HAP-1 (cell line): ENCODE results near the gene PPP1R3D.
"Not testable (repeated sequence)": the region's sequence is repeated elsewhere in the genome, so short reads cannot be mapped to it uniquely, and the experiment has no call there.

Source experiments
- DNase-seq, 2 experiments: peaks; one replicate each; pipeline ENCODE4 v3.0.0-alpha.2; 2016 to 2020; ENCODE audit warnings: low spot score in 2 of 2
- H3K27me3 ChIP-seq: fragments of 250-450 bp; sonication (Bioruptor Pico); 2 replicates; pipeline ENCODE4 v1.5.1; 2020; ENCODE audit warnings: low read depth, mild to moderate bottlenecking, moderate library complexity
- H3K36me3 ChIP-seq: fragments of 250-450 bp; sonication (Bioruptor Pico); replicated peaks from 2 replicates; pipeline ENCODE4 v1.5.1; 2020; ENCODE audit warnings: mild to moderate bottlenecking
- H3K4me1 ChIP-seq: fragments of 250-450 bp; sonication (Bioruptor Pico); 2 replicates; pipeline ENCODE4 v1.5.1; 2020; ENCODE audit warnings: mild to moderate bottlenecking
- H3K4me3 ChIP-seq: fragments of 250-450 bp; sonication (Bioruptor Pico); 2 replicates; pipeline ENCODE4 v1.5.1; 2020; ENCODE audit warnings: mild to moderate bottlenecking, moderate library complexity
- H3K9me3 ChIP-seq: fragments of 250-450 bp; sonication (Bioruptor Pico); 2 replicates; pipeline ENCODE4 v1.5.1; 2020; ENCODE audit warnings: mild to moderate bottlenecking, moderate library complexity
- in situ Hi-C: fragments of 300-500 bp; cut with MboI; formaldehyde crosslinking; loops from 3 replicates; pipeline ENCODE4 v1.14.3; 2020; ENCODE audit warnings: low sequenced_read_pairs, inconsistent platforms, mixed read lengths

PPP1R3D gene

DNA sequence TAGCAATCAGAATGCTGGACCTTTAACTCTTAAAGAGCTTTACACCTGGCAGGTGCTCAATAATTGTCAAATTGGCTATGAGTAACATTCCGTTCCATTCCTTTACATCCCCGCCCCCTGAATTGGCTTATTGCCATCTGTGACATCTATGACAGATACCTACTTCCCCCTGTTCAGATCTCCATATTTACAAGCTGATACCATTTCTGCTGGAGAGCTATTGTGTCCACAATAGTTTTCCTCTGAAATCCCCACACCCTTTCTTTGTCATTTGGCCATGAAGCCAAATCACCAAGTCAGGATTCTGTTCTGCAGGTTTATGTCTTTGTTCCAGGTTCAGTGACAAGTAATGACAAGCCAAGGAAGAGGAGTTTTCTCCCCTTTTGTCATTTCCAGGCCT, 21.3 kb upstream of the PPP1R3D start:
- no peaks in the 10 kb centered on the region for H3K36me3 ChIP-seq
- no peaks in the 10 kb centered on the region for H3K4me1 ChIP-seq
- no peak for DNase-seq
- in situ Hi-C loops: loop anchor here (25.0 kb wide), 1 partner anchor 1926 kb away; no protein-coding TSS in a partner anchor
- H3K27me3 ChIP-seq: no peaks in the 10 kb centered on the region
- no peaks in the 10 kb centered on the region for H3K9me3 ChIP-seq
- H3K4me3 ChIP-seq: no peak overlapping the region

DNA sequence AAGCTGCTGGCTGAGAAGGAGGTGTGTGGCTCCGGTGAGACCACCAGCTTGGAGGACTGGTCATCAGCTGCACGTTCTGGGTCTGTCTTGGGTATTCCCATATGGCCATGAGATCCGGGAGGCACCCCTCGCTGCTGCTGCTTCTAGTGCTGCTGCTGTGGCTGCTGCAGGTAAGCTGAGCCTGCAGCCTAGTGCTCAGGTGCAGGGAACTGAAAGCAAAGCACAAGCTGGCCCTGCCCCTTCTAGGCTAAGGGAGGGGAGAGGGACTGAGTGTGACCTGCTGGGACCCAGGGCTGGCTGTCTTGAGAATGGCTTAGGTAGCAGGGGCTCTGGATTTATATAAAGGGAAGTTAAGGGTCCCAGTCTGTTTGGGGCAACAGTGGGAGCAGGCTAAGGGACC, 18.5 kb upstream of the PPP1R3D start:
- H3K36me3 ChIP-seq: no peaks in the 10 kb centered on the region
- no peaks in the 10 kb centered on the region for H3K27me3 ChIP-seq
- in situ Hi-C loops: loop anchor here (25.0 kb wide), 1 partner anchor 1929 kb away; no protein-coding TSS in a partner anchor
- H3K4me1 ChIP-seq: no peaks in the 10 kb centered on the region
- H3K9me3 ChIP-seq: no peaks in the 10 kb centered on the region
- H3K4me3 ChIP-seq: no peak overlapping the region
- no peak for DNase-seq

DNA sequence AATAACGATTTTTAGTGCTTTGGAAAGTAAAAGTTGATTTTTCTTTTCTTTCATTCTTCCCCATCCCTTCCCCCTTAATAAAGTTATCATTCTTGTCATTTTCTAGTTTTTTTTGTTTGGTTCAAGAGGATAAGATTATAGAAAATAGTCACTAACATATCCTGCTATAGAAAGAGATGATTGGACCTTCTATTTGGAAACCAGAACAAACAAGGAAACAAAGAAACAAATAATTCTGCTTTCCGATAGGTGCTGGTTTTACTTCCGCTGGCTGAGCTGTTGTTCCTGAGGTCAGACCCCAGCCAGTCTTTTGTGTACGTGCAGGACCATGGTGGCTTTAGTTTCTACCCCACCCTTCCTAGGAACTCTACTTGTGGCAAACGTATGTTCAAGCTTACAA, 18.0 kb upstream of the PPP1R3D start, which contains the start of gene CDH26:
Gene CDH26, plus strand, starts transcription at position 301 of the 400 bp plus-strand sequence. CDS start 304 bp downstream, outside the sequence.
- no peak for DNase-seq
- no peaks in the 10 kb centered on the region for H3K27me3 ChIP-seq
- H3K36me3 ChIP-seq: no peaks in the 10 kb centered on the region
- no peak within 1 kb of the TSS for H3K4me3 ChIP-seq
- no peaks in the 10 kb centered on the region for H3K4me1 ChIP-seq
- in situ Hi-C loops: loop anchor here (25.0 kb wide), 1 partner anchor 1929 kb away; no protein-coding TSS in a partner anchor
- no peaks in the 10 kb centered on the region for H3K9me3 ChIP-seq

DNA sequence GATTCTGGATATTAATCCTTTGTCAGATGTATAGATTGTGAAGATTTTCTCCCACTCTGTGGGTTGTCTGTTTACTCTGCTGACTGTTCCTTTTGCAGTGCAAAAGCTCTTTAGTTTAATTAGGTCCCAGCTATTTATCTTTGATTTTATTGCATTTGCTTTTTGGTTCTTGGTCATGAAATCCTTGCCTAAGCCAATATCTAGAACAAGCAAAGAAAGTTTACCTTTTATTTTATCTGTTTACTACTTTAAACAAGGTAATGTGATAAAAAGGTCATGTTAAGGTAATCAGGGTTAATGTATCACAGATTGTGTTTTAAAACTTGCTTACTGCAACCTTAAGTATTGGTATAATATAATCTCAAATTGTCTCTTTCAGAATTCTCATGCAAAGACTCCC, 17.5 kb upstream of the PPP1R3D start:
- H3K9me3 ChIP-seq, H3K27me3 ChIP-seq, H3K36me3 ChIP-seq, H3K4me3 ChIP-seq, DNase-seq, H3K4me1 ChIP-seq: not testable (repeated sequence)
- in situ Hi-C loops: loop anchor here (25.0 kb wide), 1 partner anchor 1930 kb away; no protein-coding TSS in a partner anchor

DNA sequence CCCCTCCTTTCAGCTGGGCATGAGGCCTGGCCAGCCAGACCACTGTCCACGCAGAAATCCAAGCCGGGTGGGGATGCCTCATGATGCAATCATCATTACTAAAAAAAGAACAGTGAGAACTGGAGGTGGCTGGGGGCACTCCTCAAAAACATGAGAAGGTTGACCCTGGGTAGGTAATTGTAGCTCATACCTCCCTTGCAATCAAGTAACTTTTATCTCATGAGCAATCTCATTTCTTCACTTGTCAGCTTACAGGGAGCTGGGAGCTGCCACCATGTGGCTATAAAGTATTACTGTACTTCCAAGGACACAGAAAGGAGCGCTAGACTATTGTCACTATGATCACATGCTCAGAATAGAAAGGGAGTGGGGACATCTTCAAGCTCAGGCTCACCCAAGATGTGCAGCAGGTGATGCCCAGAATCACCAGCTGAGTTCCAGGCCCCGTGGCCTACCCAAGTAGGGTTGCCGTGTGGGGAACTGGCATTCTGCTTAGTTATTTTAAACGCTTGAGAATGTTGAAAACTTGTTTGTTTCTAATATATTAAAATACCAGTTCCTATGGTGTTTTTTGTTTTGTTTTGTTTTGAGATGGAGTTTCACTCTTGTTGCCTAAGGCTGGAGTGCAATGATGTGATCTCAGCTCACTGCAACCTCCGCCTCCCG, 15.2 kb upstream of the PPP1R3D start:
- in situ Hi-C loops: loop anchor here (25.0 kb wide), 1 partner anchor 1932 kb away; no protein-coding TSS in a partner anchor
- Histone ChIP-seq H3K9me3 (no peaks in the 10 kb centered on the region), H3K27me3 (no peaks in the 10 kb centered on the region), H3K36me3 (no peaks in the 10 kb centered on the region), H3K4me3 (no peak overlapping the region), H3K4me1 (no peaks in the 10 kb centered on the region)
- DNase-seq: peak; percentile 38 to 62

DNA sequence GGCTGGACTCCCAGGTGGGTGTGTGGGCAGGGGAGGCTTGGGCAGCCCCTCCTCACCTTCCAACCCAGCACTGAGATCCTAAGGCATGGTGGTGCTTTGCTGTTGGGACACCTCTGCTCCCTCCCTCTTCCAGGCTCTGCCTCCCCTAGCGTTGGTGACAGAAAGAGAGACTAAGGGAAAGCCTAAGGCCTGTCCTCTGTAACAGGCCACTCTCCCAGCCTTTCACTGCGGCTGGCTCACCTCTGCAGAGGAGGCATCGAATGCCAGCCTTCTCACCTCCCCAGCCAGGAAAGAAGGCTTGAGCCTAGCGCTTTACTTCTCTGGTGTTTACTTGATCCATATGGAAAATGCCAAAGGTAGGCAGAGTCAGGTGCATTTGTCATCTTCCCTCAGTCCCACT, 14.6 kb upstream of the PPP1R3D start:
- no peaks in the 10 kb centered on the region for H3K27me3 ChIP-seq
- H3K4me3 ChIP-seq: no peak overlapping the region
- no peak for DNase-seq
- no peaks in the 10 kb centered on the region for H3K36me3 ChIP-seq
- no peaks in the 10 kb centered on the region for H3K4me1 ChIP-seq
- no peaks in the 10 kb centered on the region for H3K9me3 ChIP-seq
- in situ Hi-C loops: loop anchor here (25.0 kb wide), 1 partner anchor 1933 kb away; no protein-coding TSS in a partner anchor

DNA sequence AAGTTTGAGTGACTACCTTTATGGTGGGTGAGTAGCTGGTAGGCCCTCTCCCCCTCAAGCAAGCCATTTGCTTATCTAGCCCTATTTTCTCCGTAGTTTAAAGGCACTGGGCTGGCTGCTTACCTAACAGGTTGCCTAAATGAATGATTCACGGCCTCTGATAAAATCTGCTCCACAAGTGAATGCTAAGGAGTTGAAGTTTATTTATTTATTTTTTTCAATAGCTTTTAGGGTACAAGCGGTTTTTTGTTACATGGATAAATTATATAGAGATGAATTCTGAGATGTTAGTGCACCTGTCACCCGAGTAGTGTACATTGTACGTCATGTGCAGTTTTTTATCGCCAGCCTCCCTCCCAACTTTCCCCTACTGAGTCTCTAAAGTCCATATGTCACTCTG, 9.8 kb upstream of the PPP1R3D start:
- H3K9me3 ChIP-seq: no peaks in the 10 kb centered on the region
- in situ Hi-C loops: loop anchor here (25.0 kb wide), 2 partner anchors 913 to 1937 kb away; partner anchors contain the start of genes ATP5F1E and PRELID3B
- H3K4me1 ChIP-seq: peaks cover 21% of the 10 kb centered on the region
- no peak overlapping the region for H3K4me3 ChIP-seq
- H3K27me3 ChIP-seq: no peaks in the 10 kb centered on the region
- peaks cover 3% of the 10 kb centered on the region; the same call in 1 of the 2 replicates for H3K36me3 ChIP-seq
- DNase-seq: no peak

DNA sequence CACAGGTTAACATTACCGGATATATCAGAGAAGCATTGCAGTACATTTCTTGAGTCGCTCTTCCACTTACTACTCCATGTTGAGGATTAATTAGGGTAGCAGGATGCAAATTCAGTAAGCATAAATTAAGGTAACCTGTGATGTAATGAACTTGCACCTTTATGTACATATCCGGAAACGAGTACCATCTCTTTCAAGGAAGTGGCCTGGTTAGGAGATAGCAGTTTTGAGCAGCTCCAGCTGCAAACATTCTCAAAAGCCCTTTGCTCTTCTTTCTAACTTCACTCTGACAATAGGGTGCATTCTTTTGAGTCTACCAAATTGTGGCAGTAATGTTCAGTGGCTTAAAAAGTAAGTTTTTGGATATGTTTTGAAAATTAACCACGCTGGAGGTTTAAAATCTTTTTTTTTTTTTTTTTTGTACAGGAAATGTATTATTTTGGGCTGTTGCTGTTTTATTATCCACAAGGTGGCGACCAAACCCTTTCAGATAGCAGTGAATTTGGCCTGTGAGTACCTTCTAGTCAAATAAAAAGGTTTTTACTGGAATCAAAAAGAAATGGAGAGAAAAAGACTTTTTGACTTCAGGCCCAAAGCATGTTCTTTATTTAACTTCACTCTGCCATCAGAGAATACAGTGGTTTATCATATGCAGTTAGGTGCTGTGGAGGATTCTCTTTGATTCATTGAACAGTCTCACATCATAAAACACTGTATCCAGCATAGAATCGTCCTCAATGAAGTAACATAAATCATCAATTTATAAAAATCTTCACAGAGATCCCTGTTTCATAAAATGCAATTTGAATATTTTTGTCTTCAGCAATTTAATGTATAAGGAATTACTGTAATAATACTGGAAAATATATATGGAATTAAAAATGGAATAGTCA, 9.0 kb upstream of the PPP1R3D start:
- H3K36me3 ChIP-seq: peaks cover 9% of the 10 kb centered on the region
- H3K27me3 ChIP-seq: no peaks in the 10 kb centered on the region
- in situ Hi-C loops: loop anchor here (25.0 kb wide), 1 partner anchor 912 kb away; the partner anchor contains the start of genes ATP5F1E and PRELID3B
- H3K4me1 ChIP-seq: peaks cover 24% of the 10 kb centered on the region
- no peak overlapping the region for H3K4me3 ChIP-seq
- H3K9me3 ChIP-seq: no peaks in the 10 kb centered on the region
- no peak for DNase-seq

DNA sequence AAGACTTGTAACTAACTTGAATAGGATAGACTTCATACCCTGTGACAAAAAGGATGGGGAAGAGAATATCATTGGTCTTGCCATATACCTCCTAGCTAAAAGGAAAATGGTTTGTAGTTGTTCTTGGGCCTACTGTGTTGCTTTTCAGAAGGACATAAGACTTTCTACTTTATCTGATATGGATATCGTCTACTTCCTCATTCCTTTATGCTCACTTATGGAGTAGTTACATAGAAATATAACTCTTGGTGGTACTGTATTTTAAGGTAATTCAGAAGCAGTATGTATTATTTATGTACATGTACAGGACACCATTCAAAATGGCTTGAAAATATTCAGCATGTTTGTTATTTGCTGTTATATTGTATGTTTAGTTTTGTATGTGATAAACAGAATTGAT, 8.1 kb upstream of the PPP1R3D start:
- DNase-seq: no peak
- peaks cover 13% of the 10 kb centered on the region for H3K36me3 ChIP-seq
- no peaks in the 10 kb centered on the region for H3K9me3 ChIP-seq
- no peaks in the 10 kb centered on the region for H3K27me3 ChIP-seq
- H3K4me1 ChIP-seq: peaks cover 24% of the 10 kb centered on the region
- in situ Hi-C loops: loop anchor here (25.0 kb wide), 1 partner anchor 911 kb away; the partner anchor contains the start of genes ATP5F1E and PRELID3B
- no peak overlapping the region for H3K4me3 ChIP-seq

DNA sequence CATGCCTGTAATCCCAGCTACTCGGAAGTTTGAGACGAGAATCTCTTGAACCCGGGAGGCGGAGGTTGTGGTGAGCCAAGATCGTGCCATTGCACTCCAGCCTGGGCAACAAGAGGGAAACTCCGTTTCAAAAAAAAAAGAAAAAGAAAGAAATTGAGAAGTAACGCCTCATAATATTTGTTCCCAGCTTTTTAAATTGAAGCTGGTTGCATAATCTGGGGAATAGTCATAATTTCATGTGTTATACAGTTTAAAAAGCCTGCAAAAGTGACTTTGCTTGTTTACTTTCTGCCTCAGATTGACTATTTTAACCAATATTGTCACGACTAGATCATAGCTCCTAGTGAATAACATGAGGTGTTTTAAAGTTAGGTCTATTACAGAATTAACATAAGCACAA, 7.3 kb upstream of the PPP1R3D start:
- H3K4me3 ChIP-seq: no peak overlapping the region
- H3K36me3 ChIP-seq: peaks cover 22% of the 10 kb centered on the region
- H3K9me3 ChIP-seq: no peaks in the 10 kb centered on the region
- DNase-seq: no peak
- in situ Hi-C loops: loop anchor here (25.0 kb wide), 1 partner anchor 910 kb away; the partner anchor contains the start of genes ATP5F1E and PRELID3B
- no peaks in the 10 kb centered on the region for H3K27me3 ChIP-seq
- H3K4me1 ChIP-seq: peaks cover 27% of the 10 kb centered on the region

DNA sequence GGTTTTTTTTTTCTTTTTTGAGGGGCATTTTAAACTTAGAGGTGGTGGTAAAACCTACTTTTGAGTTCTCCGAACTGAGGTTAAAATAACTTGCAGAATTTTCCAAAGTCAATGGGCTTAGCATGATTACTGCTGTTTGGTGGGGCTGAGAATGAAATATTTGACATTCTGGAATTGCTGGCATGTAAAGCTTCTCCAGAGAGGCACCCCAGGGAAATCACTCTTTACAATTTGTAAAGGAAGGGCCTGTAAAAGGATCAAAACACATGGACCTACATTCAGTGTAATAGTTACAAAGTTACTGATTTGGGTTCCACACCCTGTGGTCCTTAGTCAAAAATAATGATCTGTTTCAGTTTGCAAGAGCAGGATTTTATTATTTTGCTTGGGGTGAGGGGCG, 5.6 kb upstream of the PPP1R3D start:
- H3K4me1 ChIP-seq: peaks cover 37% of the 10 kb centered on the region
- no peak overlapping the region for H3K4me3 ChIP-seq
- in situ Hi-C loops: loop anchor here (25.0 kb wide), 1 partner anchor 908 kb away; the partner anchor contains the start of genes ATP5F1E and PRELID3B
- H3K9me3 ChIP-seq: no peaks in the 10 kb centered on the region
- DNase-seq: peak; percentile 48 to 76
- peaks cover 24% of the 10 kb centered on the region for H3K36me3 ChIP-seq
- H3K27me3 ChIP-seq: no peaks in the 10 kb centered on the region

DNA sequence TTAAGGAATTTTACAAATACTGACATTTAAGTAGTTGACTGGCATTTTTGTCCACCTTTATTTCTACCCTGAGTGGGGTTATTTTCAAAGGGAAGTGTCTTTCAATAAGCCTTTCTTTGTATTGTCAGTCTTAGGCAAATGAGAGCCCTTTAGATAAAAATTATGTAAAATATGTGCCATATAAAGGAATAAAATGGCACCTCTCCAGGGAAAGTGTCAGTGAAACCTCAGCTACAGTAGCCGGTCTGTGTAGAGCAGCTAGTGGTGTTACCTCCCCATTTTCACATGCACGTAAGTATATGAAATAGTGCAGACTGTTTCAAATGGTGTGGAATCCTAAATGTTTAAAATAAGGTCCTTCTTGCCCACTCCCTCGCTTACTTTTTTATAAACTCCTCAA, 5.1 kb upstream of the PPP1R3D start:
- peaks cover 24% of the 10 kb centered on the region for H3K36me3 ChIP-seq
- H3K4me1 ChIP-seq: peaks cover 37% of the 10 kb centered on the region
- no peak overlapping the region for H3K4me3 ChIP-seq
- no peaks in the 10 kb centered on the region for H3K9me3 ChIP-seq
- in situ Hi-C loops: loop anchor here (25.0 kb wide), 1 partner anchor 908 kb away; the partner anchor contains the start of genes ATP5F1E and PRELID3B
- H3K27me3 ChIP-seq: no peaks in the 10 kb centered on the region
- DNase-seq: peak in 1 of 2 experiments; percentile 58

DNA sequence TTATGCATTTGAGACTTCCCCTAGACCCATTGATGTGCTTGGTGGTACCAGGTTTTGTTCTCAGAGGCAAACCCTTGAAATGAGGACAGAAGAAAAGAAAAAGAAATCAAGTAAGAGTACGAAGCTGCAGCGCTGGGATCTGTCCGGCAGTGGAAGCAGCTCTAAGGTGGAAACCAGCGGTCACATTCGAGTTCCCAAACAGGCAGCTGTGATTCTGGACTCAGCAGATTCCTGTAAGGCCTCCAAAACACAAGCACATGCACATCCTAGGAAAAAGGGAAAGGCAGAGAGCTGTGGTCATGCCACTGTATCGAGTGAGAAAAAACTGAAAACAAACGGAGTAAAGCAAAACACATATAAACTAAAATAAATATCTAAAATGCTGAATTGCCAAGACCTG, 4.6 kb upstream of the PPP1R3D start:
- Histone ChIP-seq H3K27me3 (no peaks in the 10 kb centered on the region), H3K9me3 (no peaks in the 10 kb centered on the region), H3K4me1 (peaks cover 37% of the 10 kb centered on the region), H3K4me3 (no peak overlapping the region), H3K36me3 (peaks cover 24% of the 10 kb centered on the region)
- in situ Hi-C loops: loop anchor here (25.0 kb wide), 1 partner anchor 907 kb away; the partner anchor contains the start of genes ATP5F1E and PRELID3B
- no peak for DNase-seq
